Activated CD8-positive, alpha-beta T cell treated with anti-CD3 and anti-CD28 coated beads for 36 hours (primary cell): ENCODE results near the gene CRYAB. TPM values are rescaled to one million over a fixed set of nuclear protein-coding genes. Genes with fewer than 3 reads are reported as not detected.

ENCODE experiments used
- ATAC-seq: fragments of 200-7000 bp; cut with Tn5 transposase; one replicate; pipeline ENCODE4 v1.10.0; 2021; ENCODE audit warnings: mild to moderate bottlenecking, moderate library complexity
- CTCF ChIA-PET: fragments of 350-600 bp; sonication (Branson Sonifier 250); formaldehyde crosslinking; loops from one replicate; lab custom pipeline; 2021; ENCODE audit warnings: antibody characterized with exemption; lab: Charles Lee
- POLR2A ChIA-PET: fragments of 350-600 bp; sonication (Branson Sonifier 250); formaldehyde crosslinking; loops from one replicate; lab custom pipeline; 2021; ENCODE audit warnings: antibody characterized with exemption; lab: Charles Lee
- DNase-seq: peaks from one replicate; pipeline ENCODE4 v3.0.0-alpha.2; 2020
- H3K27ac Mint-ChIP-seq: one replicate; pipeline ENCODE4 v1.8.0; 2021; ENCODE audit warnings: mild to moderate bottlenecking, mixed read lengths
- H3K27me3 Mint-ChIP-seq: one replicate; pipeline ENCODE4 v1.8.0; 2021; ENCODE audit warnings: mixed read lengths
- H3K36me3 Mint-ChIP-seq: one replicate; pipeline ENCODE4 v1.8.0; 2021; ENCODE audit warnings: low read depth, mixed read lengths
- H3K4me1 Mint-ChIP-seq: one replicate; pipeline ENCODE4 v1.8.0; 2021; ENCODE audit warnings: low read depth, mixed read lengths
- H3K4me3 Mint-ChIP-seq: one replicate; pipeline ENCODE4 v1.8.0; 2021; ENCODE audit warnings: mild to moderate bottlenecking, moderate library complexity, mixed read lengths
- H3K9me3 Mint-ChIP-seq: one replicate; pipeline ENCODE4 v1.8.0; 2021; ENCODE audit warnings: mixed read lengths
- intact Hi-C: fragments of 100-400 bp; cut with micrococcal nuclease; formaldehyde crosslinking; loops from one replicate; pipeline ENCODE4 v1.10.0; 2022
- total RNA-seq, 2 experiments: library from RNA; stranded (reverse); gene quantifications; one replicate each; pipeline ENCODE4 v1.2.3, GENCODE V29; 2021
- TF ChIP-seq, protein P1 (sequence below): fragments of 200-600 bp; IDR thresholded peaks from one replicate; pipeline ENCODE4 v1.8.0; 2022; ENCODE audit warnings: antibody characterized with exemption, mild to moderate bottlenecking

CRYAB gene
- total RNA-seq, 2 experiments from 2014 or later = not detected

DNA sequence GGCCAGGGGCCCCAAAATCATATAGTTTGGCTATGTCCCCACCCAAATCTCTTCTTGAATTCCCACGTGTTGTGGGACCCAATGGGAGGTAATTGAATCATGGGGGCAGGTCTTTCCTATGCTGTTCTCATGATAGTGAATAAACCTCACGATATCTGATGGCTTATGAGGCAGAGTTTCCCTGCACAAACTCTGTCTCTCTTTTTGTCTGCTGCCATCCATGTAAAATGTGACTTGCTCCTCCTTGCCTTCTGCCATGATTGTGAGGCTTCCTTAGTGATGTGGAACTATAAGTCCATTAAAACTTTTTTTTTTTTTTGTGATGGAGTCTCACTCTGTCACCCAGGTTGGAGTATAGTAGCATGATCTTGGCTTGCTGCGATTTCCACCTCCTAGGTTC lies 40.0 kb upstream of the CRYAB start:
- ChIA-PET POLR2A (no interaction called here), CTCF (no interaction called here)
- TF ChIP-seq, protein P1, sequence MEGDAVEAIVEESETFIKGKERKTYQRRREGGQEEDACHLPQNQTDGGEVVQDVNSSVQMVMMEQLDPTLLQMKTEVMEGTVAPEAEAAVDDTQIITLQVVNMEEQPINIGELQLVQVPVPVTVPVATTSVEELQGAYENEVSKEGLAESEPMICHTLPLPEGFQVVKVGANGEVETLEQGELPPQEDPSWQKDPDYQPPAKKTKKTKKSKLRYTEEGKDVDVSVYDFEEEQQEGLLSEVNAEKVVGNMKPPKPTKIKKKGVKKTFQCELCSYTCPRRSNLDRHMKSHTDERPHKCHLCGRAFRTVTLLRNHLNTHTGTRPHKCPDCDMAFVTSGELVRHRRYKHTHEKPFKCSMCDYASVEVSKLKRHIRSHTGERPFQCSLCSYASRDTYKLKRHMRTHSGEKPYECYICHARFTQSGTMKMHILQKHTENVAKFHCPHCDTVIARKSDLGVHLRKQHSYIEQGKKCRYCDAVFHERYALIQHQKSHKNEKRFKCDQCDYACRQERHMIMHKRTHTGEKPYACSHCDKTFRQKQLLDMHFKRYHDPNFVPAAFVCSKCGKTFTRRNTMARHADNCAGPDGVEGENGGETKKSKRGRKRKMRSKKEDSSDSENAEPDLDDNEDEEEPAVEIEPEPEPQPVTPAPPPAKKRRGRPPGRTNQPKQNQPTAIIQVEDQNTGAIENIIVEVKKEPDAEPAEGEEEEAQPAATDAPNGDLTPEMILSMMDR = no peak
- H3K36me3 Mint-ChIP-seq = peaks cover 3% of the 10 kb centered on the region
- H3K4me1 Mint-ChIP-seq = peaks cover 11% of the 10 kb centered on the region
- no peaks in the 10 kb centered on the region for H3K27me3 Mint-ChIP-seq
- intact Hi-C loops = no loop called here
- no peak for ATAC-seq
- no peak for DNase-seq
- H3K9me3 Mint-ChIP-seq = no peaks in the 10 kb centered on the region
- no peak overlapping the region for H3K27ac Mint-ChIP-seq
- H3K4me3 Mint-ChIP-seq = no peak overlapping the region

DNA sequence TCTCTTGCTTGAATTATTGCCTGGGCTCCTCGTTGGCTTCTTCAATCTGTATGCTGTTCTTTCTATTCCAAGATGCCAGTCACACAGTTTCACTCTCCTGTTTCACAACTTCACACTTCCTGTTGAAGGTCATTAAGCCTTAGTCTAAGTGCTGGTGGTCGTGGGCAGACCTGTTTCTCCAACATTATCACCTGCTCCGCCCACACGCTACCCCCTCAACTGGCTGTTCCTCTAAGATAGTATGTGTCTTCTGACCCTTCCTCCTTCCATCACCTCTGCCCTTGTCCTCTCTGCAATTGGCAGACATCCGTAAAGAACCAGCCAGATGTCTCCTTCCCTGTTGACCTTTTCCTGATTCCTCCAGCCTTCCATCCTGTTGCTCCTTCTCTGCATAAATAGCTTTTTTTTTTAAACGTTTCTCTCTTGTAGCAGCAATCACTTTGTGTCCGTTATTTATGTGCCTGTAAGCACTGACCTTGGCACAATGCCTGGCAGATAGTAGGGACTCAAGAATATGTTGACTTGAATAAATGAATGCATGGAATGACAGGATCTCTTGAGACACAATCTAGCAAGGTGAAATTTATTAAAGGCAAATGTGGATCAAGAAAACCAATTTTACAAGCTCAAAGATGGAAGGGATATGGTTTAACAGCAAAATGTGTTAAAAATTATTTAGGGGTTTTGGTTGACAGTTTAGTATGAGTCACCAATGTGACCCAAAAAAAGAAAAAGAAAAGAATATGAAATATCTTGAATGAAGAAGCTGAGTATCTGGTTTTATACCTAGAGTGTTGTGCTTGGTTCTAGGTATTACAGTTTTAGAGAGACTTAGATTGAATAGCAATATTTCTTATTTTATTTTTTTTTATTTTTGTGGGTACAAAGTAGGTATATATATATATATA lies 38.2 kb upstream of the CRYAB start:
- H3K27me3 Mint-ChIP-seq = no peaks in the 10 kb centered on the region
- DNase-seq = peak; percentile 46
- no peak overlapping the region for H3K27ac Mint-ChIP-seq
- ChIA-PET CTCF (interaction anchor here (1.1 kb wide), 1 partner anchor 32 kb away, joined by 6 read pairs; no protein-coding TSS in a partner anchor), POLR2A (interaction anchor here (1.8 kb wide), 1 partner anchor 11 kb away, joined by 4 read pairs; no protein-coding TSS in a partner anchor)
- no peak for ATAC-seq
- TF ChIP-seq, protein P1 = no peak
- H3K9me3 Mint-ChIP-seq = no peaks in the 10 kb centered on the region
- H3K36me3 Mint-ChIP-seq = peaks cover 3% of the 10 kb centered on the region
- H3K4me3 Mint-ChIP-seq = no peak overlapping the region
- H3K4me1 Mint-ChIP-seq = peaks cover 16% of the 10 kb centered on the region
- intact Hi-C loops = no loop called here

GRCh38 chr11:111947143-111947542 lies 35.6 kb upstream of the CRYAB start:
- intact Hi-C loops = no loop called here
- peaks cover 3% of the 10 kb centered on the region for H3K36me3 Mint-ChIP-seq
- TF ChIP-seq, protein P1 = no peak
- no peaks in the 10 kb centered on the region for H3K9me3 Mint-ChIP-seq
- ATAC-seq = no peak
- DNase-seq = no peak
- H3K4me3 Mint-ChIP-seq = no peak overlapping the region
- ChIA-PET POLR2A (no interaction called here), CTCF (interaction anchor here (19.6 kb wide), 1 partner anchor 34 kb away, joined by 223 read pairs; no protein-coding TSS in a partner anchor)
- peaks cover 25% of the 10 kb centered on the region for H3K4me1 Mint-ChIP-seq
- H3K27me3 Mint-ChIP-seq = no peaks in the 10 kb centered on the region
- peak overlapping the region; percentile 17 for H3K27ac Mint-ChIP-seq

DNA sequence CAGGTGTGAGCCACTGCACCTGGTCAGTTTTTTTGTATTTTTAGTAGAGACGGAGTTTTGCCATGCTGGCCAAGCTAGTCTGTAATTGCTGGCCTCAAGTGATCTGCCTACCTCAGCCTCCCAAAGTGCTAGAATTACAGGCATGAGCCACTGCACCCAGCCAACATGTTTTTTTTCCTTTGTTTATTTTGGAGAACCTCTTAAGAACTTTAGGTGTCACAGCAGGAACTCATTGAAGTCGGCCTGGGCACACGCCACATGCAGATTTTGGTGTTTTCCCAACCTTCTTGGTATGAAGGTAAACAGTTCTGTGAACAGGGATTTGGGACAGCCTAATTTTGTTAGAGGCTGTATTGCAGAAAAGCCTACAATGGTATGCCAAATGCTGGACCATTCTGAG lies 34.9 kb upstream of the CRYAB start:
- DNase-seq (no peak), ATAC-seq (no peak)
- H3K27me3 Mint-ChIP-seq = no peaks in the 10 kb centered on the region
- H3K9me3 Mint-ChIP-seq = no peaks in the 10 kb centered on the region
- POLR2A ChIA-PET = no interaction called here
- intact Hi-C loops = no loop called here
- CTCF ChIA-PET = interaction anchor here (19.6 kb wide), 1 partner anchor 34 kb away, joined by 223 read pairs; no protein-coding TSS in a partner anchor
- H3K27ac Mint-ChIP-seq = no peak overlapping the region
- peaks cover 25% of the 10 kb centered on the region for H3K4me1 Mint-ChIP-seq
- peaks cover under 1% of the 10 kb centered on the region for H3K36me3 Mint-ChIP-seq
- TF ChIP-seq, protein P1 = no peak
- no peak overlapping the region for H3K4me3 Mint-ChIP-seq

DNA sequence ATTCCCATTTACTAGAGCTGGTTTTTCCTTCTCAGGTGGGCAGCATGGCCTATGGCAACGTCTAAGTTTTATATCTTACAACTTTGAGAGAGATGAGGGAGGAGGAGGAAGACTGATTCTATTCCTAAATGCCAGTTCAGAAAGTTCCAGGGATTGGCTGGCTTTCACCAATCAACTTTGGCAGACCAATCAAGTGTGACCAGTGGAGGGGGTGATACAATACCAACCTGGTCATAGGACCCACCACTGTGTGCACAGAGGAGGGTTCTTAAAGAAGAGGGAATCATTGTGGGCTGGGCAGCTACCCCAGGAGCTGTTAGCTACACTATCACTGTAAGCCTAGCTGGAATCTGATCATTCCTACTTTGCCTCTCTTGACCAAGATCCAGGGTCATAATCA lies 33.6 kb upstream of the CRYAB start:
- no peaks in the 10 kb centered on the region for H3K36me3 Mint-ChIP-seq
- ATAC-seq (no peak), DNase-seq (no peak)
- peaks cover 34% of the 10 kb centered on the region for H3K4me1 Mint-ChIP-seq
- H3K27ac Mint-ChIP-seq = peak overlapping the region; percentile 82
- CTCF ChIA-PET = interaction anchor here (0.9 to 19.6 kb wide), 5 partner anchors 9 to 75 kb away, joined by 3 to 223 read pairs (median 5); partner anchors contain the start of gene ALG9
- intact Hi-C loops = no loop called here
- H3K27me3 Mint-ChIP-seq = no peaks in the 10 kb centered on the region
- H3K4me3 Mint-ChIP-seq = no peak overlapping the region
- POLR2A ChIA-PET = interaction anchor here (1.0 to 1.4 kb wide), 2 partner anchors 9 to 19 kb away, joined by 3 to 6 read pairs; no protein-coding TSS in a partner anchor
- TF ChIP-seq, protein P1 = no peak
- H3K9me3 Mint-ChIP-seq = no peaks in the 10 kb centered on the region
